Activated CD4-positive, alpha-beta T cell treated with anti-CD3 and anti-CD28 coated beads, Interleukin-2, amount 50 U/mL, for 4 hours (primary cell): ENCODE results near the gene ADAMTS6.
"Not testable (repeated sequence)": the region's sequence is repeated elsewhere in the genome, so short reads cannot be mapped to it uniquely, and the experiment has no call there.

ENCODE experiments used
- DNase-seq, 2 experiments: peaks; one replicate each; pipeline ENCODE4 v3.0.0-alpha.2; 2020

The ADAMTS6 gene

DNA sequence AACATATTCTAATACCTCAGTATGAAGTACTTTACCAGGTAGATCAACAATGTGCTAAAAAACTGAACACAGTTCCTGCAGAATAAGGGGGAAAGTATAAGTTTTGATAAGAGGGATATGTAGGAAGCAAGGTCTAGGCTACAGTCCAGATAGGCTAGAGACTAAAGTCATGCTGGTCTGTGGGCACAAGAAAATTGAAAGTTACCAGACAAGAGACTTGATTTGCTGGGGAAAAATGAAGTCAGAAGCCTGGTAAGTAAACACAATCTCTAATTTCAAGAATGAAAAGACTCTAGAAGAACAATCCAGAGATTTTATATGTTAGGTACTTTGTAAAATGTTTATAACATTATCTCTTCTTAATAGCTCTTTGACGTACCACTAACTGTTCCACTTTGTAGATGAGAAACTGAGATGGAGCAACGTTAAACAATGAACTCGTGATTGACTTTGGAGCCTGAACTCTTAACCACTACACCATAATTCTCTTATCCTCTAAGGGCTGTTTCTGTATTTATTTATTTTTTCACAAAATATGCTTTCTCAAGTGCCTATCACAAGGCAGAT lies 19.5 kb downstream of the ADAMTS6 start:
- DNase-seq = no peak

DNA sequence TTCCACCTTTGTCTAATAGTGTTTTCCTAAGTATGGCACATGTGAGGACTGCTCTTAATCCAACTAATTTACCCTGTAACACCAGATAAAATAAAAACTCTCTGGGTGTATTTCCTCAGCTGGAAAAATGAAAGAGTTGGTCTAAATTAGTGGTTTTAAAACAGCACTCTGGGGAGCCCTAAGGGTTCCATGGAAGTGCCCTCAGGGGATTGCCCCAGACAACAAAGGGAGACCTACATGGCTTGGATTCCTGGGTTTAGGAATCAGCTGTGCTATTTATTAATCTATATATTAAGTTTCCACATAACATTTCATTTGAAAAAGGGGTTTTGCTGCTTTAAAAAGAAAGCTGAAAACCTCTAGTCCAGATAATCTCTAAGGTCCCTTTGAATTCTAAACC lies 20.2 kb downstream of the ADAMTS6 start:
- no peak for DNase-seq

DNA sequence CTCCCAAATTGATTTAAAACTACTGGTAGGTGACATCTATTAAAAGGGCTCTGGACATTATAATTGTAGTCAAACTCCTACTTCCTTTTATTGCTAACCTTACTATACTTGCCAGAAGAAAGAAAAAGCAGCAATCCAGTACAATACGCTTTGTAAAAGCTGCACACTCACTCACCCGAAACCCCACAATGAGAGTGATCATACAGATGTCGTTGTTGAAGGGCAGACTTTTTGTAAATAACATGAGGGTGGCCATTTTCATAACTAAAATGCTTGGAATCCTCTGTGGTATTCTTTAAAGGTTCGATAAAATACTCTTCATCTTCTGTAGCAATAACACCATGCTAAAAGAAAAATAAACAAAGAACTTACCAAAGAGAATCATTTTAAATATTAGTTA lies 21.7 kb downstream of the ADAMTS6 start:
- no peak for DNase-seq

GRCh38 chr5:65455064-65455463 lies 26.7 kb downstream of the ADAMTS6 start:
- no peak for DNase-seq

DNA sequence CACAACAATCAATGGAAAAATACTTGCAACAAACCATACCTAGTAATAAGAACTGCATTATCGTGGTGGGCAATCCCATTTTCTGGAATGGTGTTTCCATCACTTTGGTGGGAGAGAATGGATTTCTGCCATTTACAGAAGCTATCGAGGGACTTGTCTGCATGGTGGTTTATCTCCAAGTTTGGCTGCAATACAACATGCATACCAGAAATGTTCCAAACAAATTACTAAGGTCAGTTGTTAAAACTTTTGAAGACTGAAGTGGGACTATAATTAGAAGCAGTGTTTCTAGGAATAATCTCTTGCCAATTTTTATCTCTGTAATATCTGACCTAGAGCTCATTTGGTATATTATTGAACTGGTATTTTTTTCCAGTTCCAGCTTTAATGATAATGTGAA lies 30.3 kb downstream of the ADAMTS6 start:
- no peak for DNase-seq

DNA sequence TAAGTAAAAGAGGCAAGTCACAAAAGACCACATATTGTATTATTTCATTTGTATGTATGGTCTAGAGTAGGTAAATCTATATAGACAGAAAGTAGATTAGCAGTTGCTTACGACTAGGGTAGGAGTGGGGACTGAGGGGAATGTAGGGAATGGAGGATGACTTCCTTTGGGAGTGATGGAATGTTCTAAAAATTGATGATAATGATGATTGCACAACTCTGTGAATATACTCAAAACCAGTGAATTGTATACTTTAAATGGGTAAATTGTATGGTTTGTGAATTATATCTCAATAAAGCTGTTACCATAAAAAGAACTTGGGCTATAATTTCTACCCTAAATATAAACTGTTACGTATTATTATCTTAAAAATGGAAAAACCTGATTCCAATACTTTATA lies 35.0 kb downstream of the ADAMTS6 start:
- DNase-seq = no peak

DNA sequence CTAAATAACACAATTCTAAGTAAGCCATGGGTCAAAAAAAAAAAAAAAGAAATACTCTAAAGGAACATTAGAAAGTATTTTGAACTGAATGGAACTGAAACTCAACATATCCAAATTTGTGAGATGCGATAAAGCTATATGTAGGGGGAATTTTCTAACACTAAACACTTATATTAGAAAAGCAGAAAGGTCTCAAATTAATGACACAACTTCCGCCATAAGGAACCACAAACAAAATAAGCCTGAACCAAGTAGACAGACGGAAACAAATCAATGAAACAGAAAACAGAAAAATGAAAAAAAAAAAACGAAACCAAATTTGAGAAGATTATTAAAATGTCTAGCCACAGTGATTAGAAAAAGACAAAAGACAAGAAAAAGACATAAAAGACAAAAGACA lies 39.9 kb downstream of the ADAMTS6 start:
- no peak for DNase-seq

- DNase-seq = no peak
Measured at GRCh38 chr5:65440456-65440855, 41.3 kb downstream of the ADAMTS6 start.

DNA sequence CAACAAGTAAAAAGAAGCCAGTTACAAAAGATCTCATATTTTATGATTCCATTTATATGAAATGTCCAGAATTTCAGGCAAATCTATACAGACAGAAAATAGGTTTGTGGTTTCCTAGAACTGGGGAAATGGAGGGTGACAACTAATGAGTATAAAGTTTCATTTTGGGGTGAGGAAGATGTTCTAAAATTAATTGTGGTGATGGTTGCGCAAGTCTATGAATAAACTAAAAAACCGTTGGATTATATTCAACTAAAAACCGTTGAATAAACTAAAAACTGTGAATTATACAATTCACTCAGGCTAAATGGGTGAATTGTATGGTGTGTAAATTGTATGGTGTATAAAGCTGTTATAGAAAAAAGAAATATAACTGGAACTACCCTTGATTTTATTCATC lies 47.6 kb downstream of the ADAMTS6 start:
- no peak for DNase-seq

DNA sequence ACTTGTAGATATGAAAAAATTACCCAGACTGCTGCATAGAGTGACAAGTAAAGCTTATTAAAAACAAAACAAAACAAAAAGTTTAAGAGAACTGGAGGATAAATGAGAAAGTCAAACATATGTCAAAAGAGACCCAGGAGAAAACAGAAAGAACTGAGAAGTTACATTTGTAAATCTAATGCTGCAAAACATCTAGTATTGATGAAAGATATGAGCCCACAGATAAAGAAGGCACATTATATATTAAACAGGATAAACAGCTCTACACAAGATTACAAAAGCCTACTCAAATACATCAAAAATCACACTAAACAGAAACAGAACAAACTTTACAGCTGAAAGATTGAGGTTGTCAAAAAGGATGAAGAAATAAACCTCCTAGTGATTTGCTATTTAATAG lies 55.1 kb downstream of the ADAMTS6 start:
- no peak for DNase-seq

- DNase-seq = no peak
Measured at GRCh38 chr5:65423623-65424022, 58.1 kb downstream of the ADAMTS6 start.

- DNase-seq = no peak
Measured at GRCh38 chr5:65418661-65419060, 63.1 kb downstream of the ADAMTS6 start.

GRCh38 chr5:65413822-65414221 lies 67.9 kb downstream of the ADAMTS6 start:
- DNase-seq = no peak

- DNase-seq = no peak
Measured at GRCh38 chr5:65412842-65413241, 68.9 kb downstream of the ADAMTS6 start.

- DNase-seq = no peak
Measured at GRCh38 chr5:65411356-65411755, 70.4 kb downstream of the ADAMTS6 start.

GRCh38 chr5:65395526-65396155 lies 86.1 kb downstream of the ADAMTS6 start:
- no peak for DNase-seq

DNA sequence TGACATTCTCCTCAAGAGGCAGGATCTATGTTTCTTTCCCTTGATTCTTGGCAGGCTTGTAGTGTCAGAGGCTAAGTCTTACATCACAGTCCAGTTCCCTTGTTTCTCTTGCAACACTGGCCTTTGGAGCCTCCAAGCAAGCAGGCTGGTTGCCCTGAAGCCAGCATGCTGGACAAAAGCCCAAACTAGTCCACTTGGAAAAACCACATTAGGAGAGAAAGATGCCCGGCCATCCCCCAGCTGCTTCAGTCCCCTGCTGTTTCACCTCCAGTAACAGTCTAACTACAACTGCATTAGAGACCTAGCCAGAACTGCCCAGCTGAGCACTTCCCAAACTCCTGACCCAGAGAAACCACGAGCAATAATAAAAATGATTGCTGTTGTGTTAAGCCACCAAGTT lies 87.6 kb downstream of the ADAMTS6 start:
- DNase-seq = no peak

GRCh38 chr5:65391591-65391990 lies 90.1 kb downstream of the ADAMTS6 start:
- no peak for DNase-seq

DNA sequence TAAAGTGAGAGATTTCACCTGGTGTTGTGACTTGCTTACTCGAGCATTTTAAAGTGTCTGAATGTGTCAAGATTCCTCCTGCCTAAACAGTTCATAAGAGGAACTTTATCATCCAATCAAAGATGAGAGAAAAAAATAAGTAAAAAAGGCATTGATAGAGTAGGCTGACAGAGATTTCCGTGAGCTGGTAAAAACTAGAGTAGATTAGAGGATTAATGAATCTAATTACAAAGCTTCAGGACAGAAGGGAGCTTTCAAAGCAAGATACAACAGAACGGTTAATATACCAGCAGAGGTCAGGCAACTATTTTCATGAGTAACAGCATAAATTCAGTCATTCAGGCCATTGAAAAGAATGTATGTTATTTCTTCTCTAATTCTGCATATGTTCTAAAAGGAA lies 91.5 kb downstream of the ADAMTS6 start:
- no peak for DNase-seq

DNA sequence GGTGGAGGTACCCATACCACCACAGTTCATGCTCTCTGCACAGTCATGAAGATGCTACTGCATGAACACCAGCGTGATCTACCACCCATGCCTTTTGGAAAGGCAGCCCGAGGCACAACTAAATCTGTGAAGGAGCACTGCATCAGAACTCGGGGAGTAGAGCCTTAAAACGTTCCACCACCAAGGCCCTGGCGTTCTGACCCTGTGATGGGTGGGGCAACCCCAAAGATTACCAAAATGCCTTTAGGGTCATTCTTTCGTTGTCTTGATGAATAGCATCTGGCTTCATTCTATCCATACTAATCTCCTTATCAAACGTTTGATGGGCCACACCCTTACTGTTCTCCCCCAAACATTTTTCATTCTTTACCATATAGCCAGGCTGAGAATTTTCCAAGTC lies 97.9 kb downstream of the ADAMTS6 start:
- DNase-seq = no peak

DNA sequence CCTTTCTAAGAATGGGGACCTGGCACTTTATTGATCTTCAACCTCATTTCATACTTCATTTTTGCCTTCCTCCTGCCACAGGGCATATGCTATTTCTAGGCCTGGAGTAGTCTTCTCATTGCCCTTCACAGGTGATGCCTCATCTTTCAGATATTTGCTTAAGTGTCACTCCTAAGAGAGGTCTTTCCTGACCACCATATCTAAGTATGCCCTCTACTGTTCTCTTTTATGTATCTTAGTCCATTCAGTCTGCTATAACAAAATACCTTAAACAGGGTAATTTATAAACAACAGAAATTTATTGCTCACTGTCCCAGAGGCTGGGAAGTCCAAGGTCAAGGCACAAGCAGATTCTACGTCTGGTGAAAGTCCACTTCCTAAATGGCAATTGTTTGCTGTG lies 99.1 kb downstream of the ADAMTS6 start:
- DNase-seq = no peak

- DNase-seq = not testable (repeated sequence)
Measured at GRCh38 chr5:65370505-65370904, 111.2 kb downstream of the ADAMTS6 start.

GRCh38 chr5:65366655-65367054 lies 115.1 kb downstream of the ADAMTS6 start:
- DNase-seq = no peak

- DNase-seq = no peak
Measured at GRCh38 chr5:65364907-65365306, 116.8 kb downstream of the ADAMTS6 start.

GRCh38 chr5:65363499-65363898 lies 118.2 kb downstream of the ADAMTS6 start:
- no peak for DNase-seq
